PC-3 (cell line): Measurements from ENCODE around the gene PRSS36.

Source experiments
- EZH2 ChIP-seq: fragments of 300-600 bp; sonication (generic); IDR thresholded peaks from one replicate; pipeline ENCODE4 v1.6.1; 2017; ENCODE audit warnings: antibody characterized with exemption, mild to moderate bottlenecking, low read length; ENCODE audit not compliant: unreplicated experiment
- EZH2phosphoT487 ChIP-seq: fragments of 300-600 bp; sonication (generic); IDR thresholded peaks from 2 replicates; pipeline ENCODE4 v1.6.1; 2018; ENCODE audit warnings: mild to moderate bottlenecking, antibody characterized with exemption, low read length, borderline replicate concordance
- TF ChIP-seq, protein P1 (sequence below): fragments of 300-600 bp; sonication (generic); conservative IDR thresholded peaks from 2 replicates; pipeline ENCODE4 v1.5.1; 2017; ENCODE audit warnings: antibody characterized with exemption, low read depth, mild to moderate bottlenecking, low read length

GRCh38 chr16:31193874-31194273 lies 44.0 kb upstream of the PRSS36 start:
- TF ChIP-seq, protein P1, sequence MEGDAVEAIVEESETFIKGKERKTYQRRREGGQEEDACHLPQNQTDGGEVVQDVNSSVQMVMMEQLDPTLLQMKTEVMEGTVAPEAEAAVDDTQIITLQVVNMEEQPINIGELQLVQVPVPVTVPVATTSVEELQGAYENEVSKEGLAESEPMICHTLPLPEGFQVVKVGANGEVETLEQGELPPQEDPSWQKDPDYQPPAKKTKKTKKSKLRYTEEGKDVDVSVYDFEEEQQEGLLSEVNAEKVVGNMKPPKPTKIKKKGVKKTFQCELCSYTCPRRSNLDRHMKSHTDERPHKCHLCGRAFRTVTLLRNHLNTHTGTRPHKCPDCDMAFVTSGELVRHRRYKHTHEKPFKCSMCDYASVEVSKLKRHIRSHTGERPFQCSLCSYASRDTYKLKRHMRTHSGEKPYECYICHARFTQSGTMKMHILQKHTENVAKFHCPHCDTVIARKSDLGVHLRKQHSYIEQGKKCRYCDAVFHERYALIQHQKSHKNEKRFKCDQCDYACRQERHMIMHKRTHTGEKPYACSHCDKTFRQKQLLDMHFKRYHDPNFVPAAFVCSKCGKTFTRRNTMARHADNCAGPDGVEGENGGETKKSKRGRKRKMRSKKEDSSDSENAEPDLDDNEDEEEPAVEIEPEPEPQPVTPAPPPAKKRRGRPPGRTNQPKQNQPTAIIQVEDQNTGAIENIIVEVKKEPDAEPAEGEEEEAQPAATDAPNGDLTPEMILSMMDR = no peak
- TF ChIP-seq EZH2phosphoT487 (no peak), EZH2 (no peak)
